ENCODE results near the gene AMMECR1. TPM values are rescaled to one million over a fixed set of nuclear protein-coding genes. Genes with fewer than 3 reads are reported as not detected.

The AMMECR1 gene
- total and polyA plus RNA-seq, 2 experiments from 2014 or later: 16.9 to 32.5 TPM

GRCh38 chrX:110171442-110171841 lies 146.4 kb downstream of the AMMECR1 start (continued):
- TF ChIP-seq ETS1 (IDR thresholded peaks at IDR 0.05): no peak
- TF ChIP-seq STAT1 (IDR thresholded peaks at IDR 0.05; ENCODE audit: unreplicated experiment): no peak
- TF ChIP-seq ZNF114 (CRISPR knock-in tag; IDR thresholded peaks at IDR 0.05): no peak
- TF ChIP-seq POLR2AphosphoS5 (IDR thresholded peaks at IDR 0.05; ENCODE audit: low read depth): no peak
- TF ChIP-seq JUNB (IDR thresholded peaks at IDR 0.05; ENCODE audit: unreplicated experiment): no peak
- no peak for TF ChIP-seq EZH2 (IDR thresholded peaks at IDR 0.05; ENCODE audit: low read depth, unreplicated experiment)

- peaks cover 3% of the 10 kb centered on the region for H3K27me3 Mint-ChIP-seq (ENCODE audit: insufficient read depth, low read depth, poor library complexity)
- H3K4me1 Mint-ChIP-seq: peaks cover 5% of the 10 kb centered on the region; the same call in 1 of the 3 replicates
- H3K9me3 Mint-ChIP-seq: no peaks in the 10 kb centered on the region; the same call in 2 of the 3 replicates
- Histone ChIP-seq H3K9me2 (ENCODE audit: insufficient read depth) (no peaks in the 10 kb centered on the region), H3K36me3 (ENCODE audit: insufficient read depth) (no peaks in the 10 kb centered on the region), H3K27ac (ENCODE audit: low read depth) (no peak overlapping the region), H2AFZ (no peak overlapping the region), H3F3A (replicated peaks; ENCODE audit: low read depth) (no peaks in the 10 kb centered on the region), H3K4me2 (no peak overlapping the region), H3K4me3 (no peak overlapping the region), H4K20me1 (replicated peaks; ENCODE audit: insufficient read depth) (no peaks in the 10 kb centered on the region), H3K27me3 (ENCODE audit: insufficient read depth) (no peaks in the 10 kb centered on the region), H3K79me2 (replicated peaks; ENCODE audit: insufficient read depth) (no peaks in the 10 kb centered on the region), H3K4me1 (ENCODE audit: insufficient read depth) (no peaks in the 10 kb centered on the region)
- no peak for DNase-seq (ENCODE audit: low spot score)
- no peak overlapping the region for H3K27ac Mint-ChIP-seq
- TF ChIP-seq EZH2 (IDR thresholded peaks at IDR 0.05; ENCODE audit: low read depth, unreplicated experiment): no peak
- no peak for TF ChIP-seq EZH2phosphoT487 (IDR thresholded peaks at IDR 0.05; ENCODE audit: unreplicated experiment)
- TF ChIP-seq REST (IDR thresholded peaks at IDR 0.05; ENCODE audit: unreplicated experiment): no peak
- H3K4me3 Mint-ChIP-seq: no peak overlapping the region
- H3K36me3 Mint-ChIP-seq (ENCODE audit: low read depth): no peaks in the 10 kb centered on the region; the same call in 1 of the 3 replicates
- ATAC-seq: no peak
Measured at GRCh38 chrX:110170029-110170428, 147.9 kb downstream of the AMMECR1 start.

- Mint-ChIP-seq H3K4me1 (no peaks in the 10 kb centered on the region), H3K27ac (no peak overlapping the region), H3K27me3 (ENCODE audit: insufficient read depth, low read depth, poor library complexity) (peaks cover 3% of the 10 kb centered on the region), H3K9me3 (no peaks in the 10 kb centered on the region; the same call in 2 of the 3 replicates), H3K4me3 (no peak overlapping the region), H3K36me3 (ENCODE audit: low read depth) (no peaks in the 10 kb centered on the region; the same call in 1 of the 3 replicates)
- Histone ChIP-seq H3K4me2 (no peak overlapping the region), H3K36me3 (ENCODE audit: insufficient read depth) (no peaks in the 10 kb centered on the region), H3K27me3 (ENCODE audit: insufficient read depth) (no peaks in the 10 kb centered on the region), H3K79me2 (replicated peaks; ENCODE audit: insufficient read depth) (no peaks in the 10 kb centered on the region), H3K27ac (ENCODE audit: low read depth) (no peak overlapping the region), H3K4me3 (no peak overlapping the region), H3K9me2 (ENCODE audit: insufficient read depth) (no peaks in the 10 kb centered on the region), H3K4me1 (ENCODE audit: insufficient read depth) (no peaks in the 10 kb centered on the region), H2AFZ (no peak overlapping the region), H4K20me1 (replicated peaks; ENCODE audit: insufficient read depth) (no peaks in the 10 kb centered on the region), H3F3A (replicated peaks; ENCODE audit: low read depth) (no peaks in the 10 kb centered on the region)
- ATAC-seq: no peak
- no peak for DNase-seq (ENCODE audit: low spot score)
- TF ChIP-seq POLR2AphosphoS5 (IDR thresholded peaks at IDR 0.05; ENCODE audit: low read depth) (no peak), JUNB (IDR thresholded peaks at IDR 0.05; ENCODE audit: unreplicated experiment) (no peak), EZH2phosphoT487 (IDR thresholded peaks at IDR 0.05; ENCODE audit: unreplicated experiment) (no peak), EZH2 (IDR thresholded peaks at IDR 0.05; ENCODE audit: low read depth, unreplicated experiment) (no peak), ZNF462 (CRISPR knock-in tag; IDR thresholded peaks at IDR 0.05) (no peak)
Measured at GRCh38 chrX:110168585-110168984, 149.3 kb downstream of the AMMECR1 start.

All from GM23338 (cell line).